Mesenteric fat pad (tissue), 1 donor: ENCODE results near the gene NSUN3. TPM values are rescaled to one million over a fixed set of nuclear protein-coding genes. Genes with fewer than 3 reads are reported as not detected.
"Not testable (repeated sequence)": the region's sequence is repeated elsewhere in the genome, so short reads cannot be mapped to it uniquely, and the experiment has no call there.

Experiments
- DNase-seq: peaks from one replicate; pipeline ENCODE4 v3.0.0-alpha.2; 2020; ENCODE audit warnings: low spot score
- long read RNA-seq: library from polyadenylated mRNA; unstranded; transcript quantifications from one replicate; pipeline ENCODE4 v2.0.0, GENCODE V29; 2020
- total RNA-seq: library from RNA; stranded (reverse); fragmentation: NEBNext Ultra II Directional; extraction: Animal tissue kit (Norgen Biotek cat#: 25700); gene quantifications from one replicate; pipeline ENCODE4 v1.2.1, GENCODE V29; 2021
- donor health status: DM: yes; HTN: yes; CAD: no.

NSUN3 gene
- total RNA-seq: 11.1 TPM
- long read RNA-seq, transcript NSUN3-201 (6 exons, 3,289 nt): major isoform, 10 of 14 reads
- long read RNA-seq, partial matches to known transcripts: 1 of 14 reads
- long read RNA-seq, other reads (novel, unspliced or antisense): 3 of 14 reads

DNA sequence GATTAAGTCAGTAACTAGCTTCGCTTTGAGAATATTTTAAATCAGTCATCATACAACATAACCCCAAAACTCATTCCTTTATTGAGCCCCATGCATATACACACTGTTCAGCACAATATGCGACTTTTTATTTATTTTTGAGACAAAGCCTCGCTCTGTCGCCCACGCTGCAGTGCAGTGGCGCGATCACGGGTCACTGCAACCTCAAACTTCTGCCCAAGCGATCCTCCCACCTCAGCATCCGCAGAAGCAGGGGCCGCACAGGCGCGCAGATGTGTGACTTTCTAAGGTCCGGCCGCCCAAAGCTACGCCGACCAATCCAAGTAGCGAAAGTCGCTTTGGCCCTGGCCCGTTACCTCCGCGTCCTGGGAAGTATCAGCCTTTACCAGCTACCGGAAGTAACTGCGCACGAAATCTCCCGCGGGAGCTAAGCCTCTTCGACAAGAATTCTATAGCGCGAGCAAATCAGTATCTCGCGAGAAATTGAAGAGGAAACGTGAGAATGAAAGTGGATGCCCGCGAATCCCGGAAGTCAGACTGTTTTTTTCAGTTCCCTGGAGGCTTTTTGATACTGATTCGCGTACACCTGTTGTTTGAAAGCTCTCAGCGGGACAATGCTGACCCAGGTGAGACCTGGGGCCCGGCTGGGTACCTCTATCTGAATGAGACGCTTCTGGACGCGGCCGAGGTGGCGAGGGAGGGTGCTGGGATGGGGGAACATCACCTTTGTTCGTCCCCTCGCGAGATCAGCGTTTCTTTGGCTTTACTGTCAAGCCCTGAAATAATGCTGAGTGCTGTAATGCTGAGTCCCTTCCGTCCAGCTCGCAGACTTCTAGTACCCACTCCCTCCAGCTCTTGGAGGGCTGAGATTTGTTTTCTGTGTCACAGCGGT, at the start of gene NSUN3, which contains the start of gene DHFR2:
Gene NSUN3, plus strand, starts transcription at position 549 of the 892 bp plus-strand sequence. Its CDS starts 66 bp downstream, at position 615.
Gene DHFR2, minus strand, starts transcription at position 404 of the 892 bp plus-strand sequence. CDS start 1,405 bp downstream, outside the sequence.
- DNase-seq: peak; percentile 94

DNA sequence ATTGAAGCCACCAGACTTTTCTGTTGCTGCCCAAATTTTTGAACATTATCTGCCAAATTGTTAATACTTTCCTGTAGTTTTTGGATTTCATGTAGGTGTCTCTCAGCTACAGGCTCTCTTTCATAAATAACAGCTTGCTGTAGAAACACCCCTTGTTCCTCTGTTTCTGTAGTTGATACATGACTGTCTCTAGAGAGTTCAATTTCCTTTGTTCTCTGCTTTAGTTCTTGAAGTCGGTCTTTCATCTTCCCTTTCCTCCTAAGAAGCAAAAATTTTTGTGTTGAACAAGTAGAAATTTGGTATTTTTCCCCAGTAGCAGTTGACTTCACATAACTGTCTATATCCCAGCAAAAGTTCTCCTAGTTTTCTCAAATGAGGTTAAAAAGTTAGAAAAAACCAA, 47.8 kb upstream of the NSUN3 start:
- DNase-seq: no peak

DNA sequence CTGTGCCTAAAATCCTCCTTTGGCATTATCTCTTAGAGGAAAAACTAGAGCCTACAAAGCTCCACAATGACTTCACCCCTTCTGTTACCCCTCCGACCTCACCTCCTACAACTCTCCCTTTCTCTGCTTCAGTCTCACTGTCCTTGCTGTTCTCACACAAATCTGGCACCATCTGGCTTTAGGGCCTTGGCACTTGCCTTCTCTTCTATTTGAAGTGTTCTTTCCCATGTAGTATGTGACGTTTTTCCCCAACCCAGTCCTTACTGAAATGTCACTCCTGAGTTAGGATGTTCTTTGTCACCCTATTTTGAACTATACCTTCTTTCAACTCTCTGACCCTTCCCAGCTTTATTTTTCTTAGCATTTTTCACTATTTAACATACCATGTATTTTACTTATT, 43.2 kb upstream of the NSUN3 start:
- DNase-seq: no peak

DNA sequence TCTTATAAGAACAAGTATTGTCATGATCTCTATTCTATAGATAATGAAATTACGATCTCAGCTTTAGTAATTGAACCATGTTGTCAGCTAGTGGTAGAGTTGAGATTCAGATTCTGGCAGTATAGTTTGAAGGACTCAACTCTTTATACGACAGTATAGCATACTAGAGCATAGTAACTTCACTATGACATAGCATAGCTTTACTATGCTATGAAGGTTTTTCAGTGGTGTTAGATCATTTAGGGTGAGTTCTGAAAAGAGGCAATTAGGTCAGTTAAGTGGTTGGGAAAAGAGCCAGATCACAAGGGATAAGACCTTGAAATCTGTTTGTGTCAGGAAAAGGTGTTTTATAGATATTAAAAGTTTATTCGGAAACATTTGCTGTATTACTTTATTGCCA, 42.6 kb upstream of the NSUN3 start:
- DNase-seq: no peak

DNA sequence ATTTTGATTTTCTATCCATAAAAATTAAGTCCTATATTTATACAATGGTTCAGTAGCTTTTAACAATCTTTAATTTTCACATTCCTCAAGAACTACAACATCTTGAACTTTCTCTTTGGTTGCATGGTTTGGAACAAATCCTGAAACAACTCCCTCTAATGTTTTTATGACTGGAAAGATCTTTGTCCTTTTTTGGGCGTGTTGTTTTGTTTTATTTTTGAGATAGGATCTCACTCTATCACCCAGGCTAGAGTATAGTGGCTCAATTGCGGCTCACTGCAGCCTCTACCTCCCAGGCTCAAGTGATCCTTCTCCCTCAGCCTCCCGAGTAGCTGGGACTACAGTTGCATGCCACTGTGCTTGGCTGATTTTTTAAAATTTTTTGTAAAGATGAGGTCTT, 38.5 kb upstream of the NSUN3 start:
- no peak for DNase-seq

DNA sequence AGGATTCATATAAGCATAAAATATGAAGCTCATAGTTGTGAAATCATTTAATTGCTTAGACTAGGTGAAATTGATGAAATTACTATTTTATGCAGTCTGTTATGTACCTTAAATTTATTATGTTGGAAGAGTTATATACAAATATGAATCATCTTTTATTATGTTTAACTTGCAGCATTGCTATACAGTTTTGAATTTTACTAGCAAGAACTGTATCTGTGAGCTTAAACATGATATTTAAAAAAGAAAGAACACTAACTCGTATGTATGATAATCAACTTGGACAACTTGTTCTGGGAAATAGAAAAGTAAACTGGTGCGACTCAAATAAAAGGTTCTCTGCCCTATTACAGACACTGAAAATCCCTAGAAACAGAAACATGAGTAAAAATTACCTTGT, 36.2 kb upstream of the NSUN3 start:
- DNase-seq: no peak

DNA sequence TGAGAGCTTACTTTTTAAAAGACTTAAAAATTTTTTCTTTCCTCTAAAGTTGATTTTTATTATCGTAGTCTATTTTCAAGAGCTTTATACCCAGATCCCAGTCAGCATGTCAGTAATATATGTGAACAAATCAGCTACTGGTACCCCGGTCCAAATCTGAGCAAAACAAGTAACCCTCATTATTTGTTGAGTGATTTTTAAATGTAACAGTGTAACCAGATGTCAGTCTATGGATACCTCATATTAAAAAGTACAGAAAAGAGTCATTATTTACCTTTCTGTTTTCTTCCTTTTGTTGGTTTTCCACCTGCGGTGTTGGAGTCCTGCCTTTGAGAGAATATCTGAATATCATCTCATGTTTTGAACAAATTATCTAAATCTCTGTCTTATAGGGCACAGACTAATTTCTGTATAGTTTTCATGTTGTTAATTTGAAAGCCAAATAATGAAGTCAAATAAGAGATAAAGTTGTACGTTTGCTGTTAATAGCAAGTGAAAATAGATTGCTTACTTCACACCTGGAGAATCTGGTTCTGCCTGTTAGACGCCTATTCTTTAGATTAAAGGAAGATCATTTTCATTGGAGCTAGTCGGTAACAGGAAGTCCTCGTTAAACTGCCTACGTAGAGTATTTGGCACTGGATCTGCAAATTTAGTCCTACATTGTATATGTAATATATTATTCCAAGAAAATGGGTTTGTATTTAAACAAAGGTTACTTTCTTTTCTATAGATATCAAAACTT, 34.6 kb upstream of the NSUN3 start, which contains the start of gene STX19:
Gene STX19, minus strand, starts transcription at position 505 of the 745 bp plus-strand sequence. CDS start 13,328 bp downstream, outside the sequence.
- no peak for DNase-seq

DNA sequence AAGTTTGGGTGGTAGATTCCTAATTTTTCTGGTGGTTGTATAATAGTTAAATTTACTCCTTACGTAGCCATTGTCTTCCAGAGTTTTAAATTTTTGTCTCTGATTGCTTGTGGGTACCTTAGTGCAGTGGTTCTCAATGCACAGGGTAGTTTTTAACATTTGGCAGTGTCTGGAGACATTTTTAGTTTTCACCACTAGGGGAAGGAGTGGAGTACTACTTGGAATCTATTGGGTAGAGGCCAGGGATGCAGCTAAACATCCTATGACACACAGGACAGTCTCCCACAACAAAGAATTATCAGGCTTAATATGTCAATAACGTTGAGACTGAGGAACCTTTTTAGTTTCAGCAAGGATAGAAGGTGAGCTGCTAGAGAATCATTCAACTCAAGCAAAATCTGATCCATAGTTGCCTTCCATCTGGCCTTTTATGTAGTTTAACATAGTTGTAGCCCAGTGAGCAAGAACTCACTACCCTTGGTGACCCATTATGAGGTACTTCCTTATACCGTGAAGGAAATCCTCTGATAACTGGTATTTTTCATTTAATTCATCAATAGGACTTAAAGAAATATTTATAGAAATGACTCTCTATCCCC, 25.9 kb upstream of the NSUN3 start:
- DNase-seq: no peak

DNA sequence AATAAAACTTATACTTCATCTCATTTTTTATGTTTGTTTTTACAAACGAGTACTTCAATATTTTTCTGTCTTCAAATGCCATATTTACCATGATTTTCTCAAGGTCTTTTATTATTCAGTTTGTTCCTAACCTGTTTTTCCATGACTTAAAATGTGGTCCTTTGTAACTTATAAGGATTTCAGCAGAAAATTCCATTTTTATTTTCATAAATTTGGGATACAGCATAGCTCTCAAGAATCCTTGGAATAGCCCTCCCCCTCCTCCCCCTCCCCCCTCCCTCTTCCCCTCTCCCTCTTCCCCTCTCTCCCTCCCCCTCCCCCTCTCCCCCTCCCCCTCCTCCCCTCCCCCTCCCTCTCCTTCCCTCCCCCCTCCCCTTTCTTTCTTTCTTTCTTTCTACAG, 19.6 kb upstream of the NSUN3 start:
- DNase-seq: no peak

DNA sequence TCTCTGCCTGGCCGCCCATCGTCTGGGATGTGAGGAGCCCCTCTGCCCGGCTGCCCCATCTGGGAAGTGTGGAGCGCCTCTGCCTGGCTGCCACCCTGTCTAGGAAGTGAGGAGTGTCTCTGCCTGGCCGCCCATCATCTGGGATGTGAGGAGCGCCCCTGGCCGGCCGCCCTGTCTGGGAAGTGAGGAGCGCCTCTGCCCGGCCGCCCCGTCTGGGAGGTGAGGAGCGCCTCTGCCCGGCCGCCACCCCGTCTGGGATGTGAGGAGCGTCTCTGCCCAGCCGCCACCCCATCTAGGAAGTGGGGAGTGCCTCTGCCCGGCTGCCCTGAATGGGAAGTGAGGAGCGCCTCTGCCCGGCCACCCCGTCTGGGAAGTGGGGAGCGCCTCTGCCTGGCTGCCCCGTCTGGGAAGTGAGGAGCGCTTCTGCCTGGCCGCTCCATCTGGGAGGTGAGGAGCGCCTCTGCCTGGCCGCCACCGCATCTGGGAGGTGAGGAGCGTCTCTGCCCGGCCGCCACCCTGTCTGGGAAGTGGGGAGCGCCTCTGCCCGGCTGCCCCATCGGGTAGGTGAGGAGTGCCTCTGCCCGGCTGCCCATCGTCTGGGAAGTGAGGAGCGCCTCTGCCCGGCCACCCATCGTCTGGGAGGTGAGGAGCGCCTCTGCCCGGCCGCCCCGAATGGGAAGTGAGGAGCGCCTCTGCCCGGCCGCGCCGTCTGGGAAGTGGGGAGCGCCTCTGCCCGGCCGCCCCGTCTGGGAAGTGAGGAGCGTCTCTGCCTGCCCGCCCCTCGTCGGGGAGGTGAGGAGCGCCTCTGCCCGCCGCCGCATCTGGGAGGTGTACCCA, 18.5 kb upstream of the NSUN3 start:
- DNase-seq: not testable (repeated sequence)

DNA sequence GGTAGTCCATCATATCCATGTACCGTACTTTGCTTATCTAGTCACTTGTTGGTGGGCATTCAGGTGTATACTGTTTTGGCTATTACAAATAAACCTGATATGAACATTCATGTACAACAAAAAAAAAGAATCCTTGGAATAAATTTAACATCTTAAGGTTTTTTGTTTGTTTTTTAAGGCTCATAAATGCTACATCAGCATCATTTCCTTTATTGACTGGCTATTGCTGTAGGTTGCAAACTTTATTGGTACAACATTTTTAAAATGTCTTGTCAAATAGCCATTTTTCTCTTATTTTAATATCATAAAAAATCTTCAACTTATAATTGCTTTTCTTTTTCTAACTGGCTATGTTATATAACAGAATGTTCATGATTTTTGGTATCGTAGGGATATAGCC, 16.3 kb upstream of the NSUN3 start:
- DNase-seq: no peak

DNA sequence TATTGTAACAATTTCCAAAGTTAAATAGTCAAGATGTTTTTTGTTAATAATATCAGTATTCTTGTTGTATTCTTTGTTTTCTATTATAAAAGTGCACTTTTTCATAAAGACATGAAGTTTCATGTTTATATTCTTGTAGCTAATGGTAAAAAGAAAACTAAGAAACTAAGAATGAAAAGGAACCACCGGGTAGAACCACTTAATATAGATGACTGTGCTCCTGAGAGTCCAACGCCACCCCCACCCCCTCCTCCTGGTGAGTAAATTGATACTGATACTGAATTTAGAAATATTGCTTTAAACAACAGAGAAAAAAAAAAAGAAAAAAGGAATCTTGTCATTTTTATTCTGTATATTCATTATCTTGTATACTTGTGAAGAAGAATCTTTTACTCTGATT, 13.6 kb upstream of the NSUN3 start:
- DNase-seq: no peak

DNA sequence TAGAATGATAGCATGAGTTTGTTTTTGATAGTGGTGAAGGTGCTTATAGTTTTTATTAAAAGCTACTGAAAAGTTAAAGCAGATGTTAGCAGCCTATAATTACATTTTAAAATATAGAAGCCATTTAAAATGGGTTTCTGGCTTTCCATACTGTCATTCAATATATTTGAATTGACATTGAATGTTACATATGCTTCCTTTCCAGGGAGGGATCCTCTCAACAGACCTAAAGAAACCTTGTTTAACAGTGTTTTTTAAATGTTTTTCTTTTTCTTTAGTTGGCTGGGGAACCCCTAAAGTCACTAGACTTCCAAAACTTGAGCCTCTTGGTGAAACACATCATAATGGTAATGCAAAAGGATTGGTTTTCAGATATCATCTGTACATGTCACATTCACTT, 12.3 kb upstream of the NSUN3 start:
- DNase-seq: no peak

DNA sequence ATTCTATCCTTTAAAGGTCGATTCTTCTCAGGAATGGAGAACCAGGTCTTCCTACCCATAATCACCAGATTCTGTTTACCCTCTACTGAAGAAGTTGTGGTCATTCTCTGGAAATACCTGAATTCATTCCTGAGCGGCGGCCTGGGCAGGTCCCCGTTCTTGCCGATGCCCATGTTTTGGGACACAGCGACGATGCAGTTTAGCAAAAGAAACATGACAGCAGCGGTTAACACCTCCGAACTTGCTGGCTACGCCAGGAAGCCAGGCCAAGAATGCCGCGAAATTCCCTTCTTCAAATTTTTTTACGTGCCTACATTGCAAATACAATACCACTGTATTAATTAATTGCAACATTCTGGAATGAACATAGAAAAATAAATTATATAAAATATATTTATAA, 1.6 kb upstream of the NSUN3 start:
- DNase-seq: no peak

DNA sequence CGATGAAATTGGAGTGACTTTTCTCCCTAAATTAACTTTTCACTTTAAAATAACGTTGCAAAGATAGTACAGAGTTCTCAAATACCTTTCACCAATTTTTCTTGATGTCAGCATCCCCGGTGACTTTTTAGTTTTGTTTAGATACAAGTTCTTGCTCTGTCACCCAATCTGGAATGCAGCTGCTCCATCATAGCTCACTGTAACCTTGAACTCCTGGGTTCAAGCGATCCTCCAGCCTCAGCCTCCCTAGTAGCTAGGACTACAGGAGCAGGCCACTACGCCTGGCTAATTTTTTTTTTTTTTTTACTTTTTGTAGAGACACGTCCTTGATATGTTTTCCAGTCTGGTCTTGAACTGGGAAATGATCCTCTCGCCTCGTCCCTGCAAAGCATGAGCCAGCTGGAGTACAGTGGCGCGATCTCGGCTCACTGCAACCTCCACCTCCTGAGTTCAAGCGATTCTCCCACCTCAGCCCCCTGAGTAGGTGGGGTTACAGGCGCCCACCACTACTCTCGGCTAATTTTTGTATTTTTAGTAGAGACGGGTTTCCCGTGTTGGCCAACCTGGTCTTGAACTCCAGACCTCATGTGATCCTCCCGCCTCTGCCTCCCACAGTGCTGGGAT, 747 bp downstream of the NSUN3 start:
- DNase-seq: no peak

DNA sequence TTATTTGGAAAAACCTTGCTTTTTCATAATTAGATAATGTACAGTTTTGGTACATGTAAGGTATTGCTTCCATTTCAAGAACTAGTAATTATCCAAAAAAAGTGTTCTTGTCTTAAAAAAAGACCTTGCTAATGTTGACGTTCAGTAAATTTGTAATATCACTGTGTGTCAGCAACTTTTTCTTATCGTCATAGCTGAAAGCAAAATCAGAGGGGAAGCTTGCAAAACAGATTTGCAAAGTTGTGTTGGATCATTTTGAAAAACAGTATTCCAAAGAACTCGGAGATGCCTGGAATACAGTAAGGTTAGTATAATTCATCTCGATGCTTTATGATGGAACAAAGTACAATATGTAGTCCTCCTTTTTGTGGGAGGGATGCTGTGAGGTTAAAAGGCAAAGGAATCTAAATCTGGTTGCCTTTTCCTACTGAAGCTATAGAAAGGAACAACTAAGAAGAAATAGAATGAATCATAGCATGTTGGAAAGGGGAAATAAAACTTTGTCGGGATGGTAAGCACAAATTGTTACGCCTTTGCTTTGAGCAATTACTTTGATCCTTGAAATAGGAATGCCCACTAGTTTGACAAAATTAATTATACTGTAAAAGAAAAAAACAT, 1.5 kb downstream of the NSUN3 start:
- DNase-seq: no peak

DNA sequence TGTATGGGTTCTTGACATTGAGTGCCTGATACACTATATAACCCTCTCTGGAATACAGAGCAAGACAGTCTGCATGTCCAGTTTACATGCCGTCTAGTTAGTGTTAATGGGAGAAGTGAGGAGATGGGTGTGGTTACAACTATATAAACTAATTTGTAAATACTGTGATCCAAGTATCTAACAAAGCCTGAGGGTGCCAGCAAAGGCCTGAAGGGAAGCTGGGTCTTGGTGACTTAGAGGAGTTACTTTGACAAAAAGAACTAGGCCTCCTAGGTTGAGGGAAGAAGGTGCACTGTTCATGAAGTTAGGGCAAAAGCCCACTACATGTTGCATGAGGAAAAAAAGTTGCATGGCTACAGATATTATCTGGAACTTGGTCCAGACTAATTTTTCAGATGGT, 2.3 kb downstream of the NSUN3 start:
- DNase-seq: no peak

DNA sequence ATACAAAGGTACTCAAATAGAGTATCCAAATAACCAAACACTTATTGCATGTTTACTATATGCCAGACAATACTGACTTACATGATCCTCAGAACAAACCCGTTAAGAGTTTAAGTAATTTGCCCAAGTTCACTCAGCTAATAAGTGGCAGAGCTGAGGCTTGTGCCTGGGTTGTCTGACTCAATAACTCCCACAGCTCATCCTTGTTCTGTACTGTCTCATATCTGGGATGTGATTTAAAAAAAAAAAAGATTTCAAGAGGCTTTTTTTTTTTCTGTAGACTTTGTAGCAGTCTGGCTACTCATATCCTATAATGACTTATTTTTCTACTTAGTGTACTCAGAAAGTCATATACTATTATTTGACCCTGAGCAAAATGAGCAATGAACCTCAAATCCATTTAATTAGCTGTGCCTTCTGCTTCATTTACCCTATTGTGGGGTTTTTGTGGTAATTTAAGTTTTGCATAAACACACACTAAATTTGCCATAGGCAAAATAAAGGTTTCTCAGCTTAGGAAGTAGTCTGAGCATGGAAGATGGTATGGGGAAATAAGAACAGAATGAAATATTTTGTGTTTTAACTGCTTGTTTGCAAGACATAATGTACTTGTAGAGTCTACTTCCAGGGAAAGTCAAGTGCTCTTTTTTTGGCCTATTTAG, 3.1 kb downstream of the NSUN3 start:
- DNase-seq: no peak
